Stimulated activated CD4-positive, alpha-beta T cell treated with anti-CD3 and anti-CD28 coated beads, TNF-alpha, amount 100 ng/mL, for 24 hours (primary cell): ENCODE data around the gene GTF3C2.

Source experiments
- DNase-seq, 3 experiments: peaks; one replicate each; pipeline ENCODE4 v3.0.0-alpha.2; 2020; ENCODE audit warnings: low read depth in 3 of 3

The GTF3C2 gene

DNA sequence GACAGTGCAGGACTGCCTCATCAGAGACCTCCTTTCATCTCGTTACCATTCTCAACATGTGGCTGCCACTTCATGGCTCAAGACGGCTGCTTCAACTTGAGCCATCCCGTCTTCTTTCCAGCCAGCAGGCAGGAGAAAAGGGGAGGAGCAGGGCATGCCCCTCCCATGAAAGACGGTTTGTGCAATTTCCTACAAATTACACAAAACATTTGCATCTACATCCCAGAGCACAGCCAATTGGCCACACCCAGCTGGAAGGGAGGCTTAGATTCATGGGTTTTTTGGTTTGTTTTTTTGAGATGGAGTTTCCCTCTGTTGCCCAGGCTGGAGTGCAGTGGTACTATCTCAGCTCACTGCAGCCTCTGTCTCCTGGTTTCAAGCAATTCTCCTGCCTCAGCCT, 60.1 kb downstream of the GTF3C2 start:
- DNase-seq: no peak

DNA sequence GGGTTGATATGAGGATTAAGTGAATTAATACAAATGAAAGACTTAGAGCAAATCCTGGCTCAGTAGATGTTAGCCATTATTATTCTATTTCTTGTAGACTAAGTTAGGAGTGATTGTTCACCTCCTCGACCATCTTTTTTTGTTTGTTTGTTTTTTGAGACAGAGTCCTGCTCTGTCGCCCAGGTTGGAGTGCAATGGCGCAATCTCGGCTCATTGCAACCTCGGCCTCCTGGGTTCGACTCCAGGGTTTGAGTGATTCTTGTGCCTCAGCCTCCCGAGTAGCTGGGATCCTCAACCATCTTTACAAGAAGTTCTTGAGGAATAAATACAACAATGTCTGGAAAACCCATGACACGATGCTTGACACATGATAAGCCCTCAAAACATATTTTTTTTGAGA, 61.6 kb downstream of the GTF3C2 start:
- DNase-seq: no peak

DNA sequence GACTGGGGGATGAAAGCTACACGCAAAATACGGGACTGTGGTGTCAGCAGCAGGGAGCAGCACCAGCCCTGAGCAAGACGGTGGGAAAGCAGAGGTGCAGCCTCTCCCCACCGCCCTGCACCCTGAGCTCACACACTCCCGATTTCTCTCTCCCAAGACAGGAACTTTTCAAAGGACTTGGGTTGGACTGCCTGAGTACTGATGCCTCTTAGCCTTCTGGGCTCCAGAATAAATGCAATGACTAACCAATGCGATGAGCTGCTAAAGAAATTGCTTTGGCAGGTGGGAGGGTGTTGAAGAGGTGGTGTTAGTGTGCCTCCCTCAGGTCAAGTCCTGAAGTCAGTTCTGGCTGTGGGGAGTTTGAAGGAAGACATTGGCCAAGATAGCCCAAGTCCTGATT, 64.7 kb downstream of the GTF3C2 start:
- DNase-seq: no peak

DNA sequence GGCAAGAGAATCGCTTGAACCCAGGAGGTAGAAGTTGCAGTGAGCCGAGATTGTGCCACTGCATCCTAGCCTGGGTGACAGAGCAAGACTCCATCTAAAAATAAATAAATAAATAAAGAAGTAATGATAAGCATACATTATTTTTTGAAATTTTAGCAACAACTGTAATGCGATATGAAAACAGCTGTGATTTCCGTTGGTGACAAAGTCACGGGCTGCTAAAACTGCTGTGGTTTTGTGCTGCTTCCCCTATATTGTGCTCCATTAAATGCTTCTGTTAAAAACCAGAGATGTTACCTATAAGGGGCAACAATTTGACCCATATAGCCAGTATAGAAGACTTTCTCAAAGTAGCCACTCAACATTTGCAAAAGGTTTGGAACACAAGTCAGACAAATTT, 66.0 kb downstream of the GTF3C2 start:
- no peak for DNase-seq

DNA sequence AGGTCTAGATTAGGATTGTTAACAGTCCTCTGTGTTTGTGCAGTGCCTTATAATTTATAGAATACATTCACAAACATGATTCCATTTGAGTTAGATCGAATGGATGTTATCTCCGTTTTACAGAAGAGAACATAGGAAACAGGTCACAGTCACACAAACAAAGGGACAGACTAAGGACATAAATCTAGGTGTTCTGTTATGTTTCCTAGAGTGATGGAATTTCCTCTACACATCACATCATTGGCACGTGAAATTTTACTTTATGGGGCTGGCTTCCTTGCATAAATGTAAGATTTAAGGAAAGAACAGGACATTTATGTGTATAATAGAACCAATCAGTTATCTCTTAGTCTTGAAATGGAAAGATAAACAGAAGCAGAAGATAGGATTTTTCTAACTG, 68.0 kb downstream of the GTF3C2 start:
- no peak for DNase-seq

DNA sequence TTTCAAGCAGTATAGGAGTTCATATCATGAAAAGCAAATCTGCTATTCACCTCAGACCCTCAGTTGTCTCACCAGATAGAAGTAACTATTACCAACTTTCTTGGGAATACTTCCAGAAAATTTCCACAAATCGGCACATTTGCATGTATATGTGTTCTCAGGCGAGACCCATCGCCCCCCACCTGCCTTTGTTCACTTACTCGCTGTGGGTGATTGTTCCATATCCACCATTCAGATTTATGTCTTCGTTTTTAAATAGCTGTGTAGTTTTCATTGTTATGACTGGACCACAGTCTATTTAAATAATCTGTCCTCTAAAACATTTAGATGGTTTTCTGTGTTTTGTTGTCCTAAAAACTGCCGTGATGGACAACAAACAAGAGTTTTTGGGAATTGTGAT, 71.1 kb downstream of the GTF3C2 start:
- DNase-seq: no peak

DNA sequence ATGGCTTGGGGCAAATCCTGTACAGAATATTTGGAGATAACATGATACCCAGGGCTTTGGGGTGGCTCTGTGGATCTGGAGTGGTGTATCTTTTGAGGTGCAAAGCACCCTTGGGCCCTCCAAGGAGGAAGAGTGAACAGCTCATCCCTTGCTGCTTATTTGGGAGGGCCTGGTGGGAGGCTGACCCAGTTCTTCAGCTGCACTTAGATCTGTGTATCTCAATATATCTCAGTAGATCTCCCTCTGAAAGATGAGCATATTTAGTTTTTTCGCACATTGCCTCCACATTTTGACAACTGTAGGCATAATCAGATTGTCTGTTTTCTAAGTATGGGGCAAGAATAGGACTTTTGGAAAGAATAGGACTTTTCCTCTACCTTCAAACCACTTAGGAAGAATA, 71.6 kb downstream of the GTF3C2 start:
- DNase-seq: no peak

DNA sequence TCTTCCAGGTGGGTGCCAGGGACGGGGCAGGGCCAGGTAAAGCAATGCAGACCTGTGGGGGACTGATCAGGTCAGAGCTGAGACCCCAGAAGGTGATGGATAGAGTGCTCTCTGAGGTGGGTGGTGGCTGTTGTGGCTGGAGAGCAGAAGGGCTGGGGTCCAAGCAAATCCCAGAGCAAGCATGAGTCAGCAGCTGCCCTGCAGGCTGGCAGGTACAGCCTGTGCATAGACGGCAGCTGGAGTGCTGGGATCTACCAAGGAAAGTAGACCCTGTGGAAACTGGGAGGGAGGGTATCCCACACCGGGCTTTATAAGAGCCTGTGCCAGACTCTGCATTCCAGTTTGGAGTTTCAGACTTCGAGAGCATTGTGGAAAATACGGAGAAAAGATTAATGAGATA, 73.7 kb downstream of the GTF3C2 start:
- no peak for DNase-seq

DNA sequence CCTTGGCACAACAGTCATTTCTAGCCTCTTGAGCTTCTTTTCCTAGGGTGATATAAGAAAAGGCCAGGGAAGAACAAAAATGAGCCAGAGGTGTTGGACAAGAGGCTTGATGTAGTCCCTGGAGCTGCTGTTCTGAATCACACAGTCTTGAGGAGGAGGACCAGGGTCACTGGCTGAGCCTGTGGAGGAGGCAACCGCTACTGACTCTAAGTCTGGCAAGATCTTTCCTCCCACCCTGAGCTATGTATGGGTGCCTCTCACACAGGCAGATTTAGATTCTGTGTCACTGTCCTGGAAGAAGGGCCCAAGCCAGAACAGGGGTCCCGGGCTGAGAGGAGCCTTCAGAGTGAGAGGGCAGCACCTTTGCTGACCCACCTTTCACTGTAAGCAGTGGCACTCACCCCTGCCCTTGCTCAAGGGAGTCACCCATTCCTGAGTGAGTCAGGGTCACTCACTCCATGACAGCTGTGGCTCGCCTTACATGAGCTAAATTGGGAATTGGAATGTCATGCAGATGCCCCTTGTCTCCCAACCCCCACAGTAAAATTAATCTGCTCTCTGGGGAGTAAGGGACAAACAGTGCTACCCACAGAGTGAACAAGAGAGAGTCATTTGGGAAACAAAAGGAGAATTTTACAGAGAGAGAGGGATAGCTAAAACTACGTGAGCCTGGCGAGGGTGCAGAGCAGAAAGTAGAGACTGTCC, 74.6 kb downstream of the GTF3C2 start, which contains the start of gene TRIM54:
Gene TRIM54, plus strand, starts transcription at position 575 of the 705 bp plus-strand sequence. CDS start 303 bp downstream, outside the sequence.
- no peak for DNase-seq

DNA sequence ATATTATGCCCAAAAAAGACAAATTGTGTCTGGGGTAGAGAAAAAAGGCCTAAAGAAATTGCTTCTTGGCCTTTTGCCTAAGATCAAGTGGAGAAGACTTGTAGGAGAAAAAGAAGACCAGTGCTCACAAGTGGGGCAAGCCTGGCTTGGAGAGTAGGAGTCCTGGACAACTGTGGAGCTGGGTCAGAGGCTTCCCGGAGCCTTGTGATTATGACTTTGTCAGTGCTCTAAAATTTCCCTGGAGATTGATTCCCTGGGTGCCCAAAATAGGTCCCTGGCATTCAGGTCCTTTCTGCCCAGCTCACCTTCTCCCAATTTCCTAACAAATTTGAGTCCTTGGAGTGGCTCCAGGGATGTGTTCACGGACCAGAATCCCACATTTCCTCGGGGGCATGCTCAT, 75.1 kb downstream of the GTF3C2 start:
- DNase-seq: no peak

DNA sequence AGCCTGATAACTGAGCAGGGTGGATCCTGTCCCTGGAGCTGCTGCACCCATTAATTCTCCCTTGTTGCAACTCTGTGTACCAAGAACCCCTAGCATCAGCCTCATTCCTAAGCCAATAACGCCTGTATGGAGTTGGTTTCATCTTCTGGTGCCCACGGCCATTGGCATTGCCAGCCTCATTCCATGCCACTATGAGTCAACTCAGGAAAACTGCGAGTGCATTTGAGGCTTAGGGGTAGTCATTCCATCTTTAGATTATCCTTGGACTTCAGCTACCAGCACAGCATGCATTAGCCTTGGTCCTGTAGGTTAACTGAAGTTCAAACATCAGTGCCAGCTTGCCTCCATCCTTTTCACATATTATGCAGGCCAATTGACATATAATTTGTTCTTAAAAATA, 75.7 kb downstream of the GTF3C2 start:
- DNase-seq: no peak

DNA sequence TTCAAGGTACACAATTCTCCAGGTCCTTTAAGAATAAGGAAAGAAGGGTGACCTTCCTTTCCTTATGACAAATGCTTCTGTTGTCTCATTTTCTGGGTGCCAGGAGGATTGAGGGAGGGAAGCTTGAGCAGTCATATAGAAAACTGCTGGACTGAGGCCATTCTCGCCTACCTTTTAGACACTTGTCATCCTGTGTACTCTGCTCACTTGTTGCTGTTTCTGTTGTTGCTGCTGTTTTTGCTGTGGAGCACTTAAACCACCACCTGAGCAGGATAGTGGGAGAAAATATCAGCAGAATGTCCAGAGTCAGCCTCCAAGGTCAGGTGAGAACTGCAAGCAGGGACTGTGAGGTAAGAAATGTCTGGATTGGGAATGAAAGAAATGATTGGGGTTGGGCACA, 78.6 kb downstream of the GTF3C2 start:
- no peak for DNase-seq
